ENCODE measurements around the gene DDIAS. TPM values are rescaled to one million over a fixed set of nuclear protein-coding genes. Genes with fewer than 3 reads are reported as not detected.

DDIAS gene
- total RNA-seq, 4 donors from 2014 or later = 0.22 to 3.1 (median 1.3) TPM

DNA sequence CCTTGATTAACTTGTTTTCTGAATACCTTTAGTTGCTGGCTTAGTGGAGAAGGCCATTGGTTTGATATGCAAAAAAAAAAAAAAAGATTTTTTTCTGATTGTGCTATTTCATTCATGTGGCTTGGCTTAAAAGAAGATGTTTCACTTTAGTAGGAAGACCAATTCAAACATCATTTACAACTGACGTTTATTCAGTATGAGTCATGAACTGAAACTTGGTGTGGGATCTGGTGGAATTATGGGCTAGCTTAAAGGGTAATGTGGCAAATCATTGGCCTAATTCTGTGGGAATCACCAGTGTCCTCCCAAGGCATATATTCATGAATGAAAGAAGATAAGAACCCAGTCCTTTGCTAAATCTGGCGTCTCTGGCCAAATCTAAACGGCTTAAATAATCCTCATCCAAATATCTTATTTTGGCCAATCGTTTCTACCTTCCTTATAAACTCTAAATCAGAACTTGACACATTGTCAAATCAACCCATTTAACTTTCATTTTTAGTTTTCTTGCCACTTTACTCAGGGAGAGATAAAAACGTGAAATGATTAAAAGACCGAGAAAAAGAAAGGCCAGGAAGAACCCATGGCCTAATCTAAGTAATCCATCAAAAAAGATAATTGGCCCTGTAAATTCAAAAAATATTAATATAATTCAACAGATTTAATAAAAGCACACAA lies 77.0 kb downstream of the DDIAS start:
- TF ChIP-seq POLR2A (IDR thresholded peaks at IDR 0.05) = no peak
- TF ChIP-seq, protein P1, sequence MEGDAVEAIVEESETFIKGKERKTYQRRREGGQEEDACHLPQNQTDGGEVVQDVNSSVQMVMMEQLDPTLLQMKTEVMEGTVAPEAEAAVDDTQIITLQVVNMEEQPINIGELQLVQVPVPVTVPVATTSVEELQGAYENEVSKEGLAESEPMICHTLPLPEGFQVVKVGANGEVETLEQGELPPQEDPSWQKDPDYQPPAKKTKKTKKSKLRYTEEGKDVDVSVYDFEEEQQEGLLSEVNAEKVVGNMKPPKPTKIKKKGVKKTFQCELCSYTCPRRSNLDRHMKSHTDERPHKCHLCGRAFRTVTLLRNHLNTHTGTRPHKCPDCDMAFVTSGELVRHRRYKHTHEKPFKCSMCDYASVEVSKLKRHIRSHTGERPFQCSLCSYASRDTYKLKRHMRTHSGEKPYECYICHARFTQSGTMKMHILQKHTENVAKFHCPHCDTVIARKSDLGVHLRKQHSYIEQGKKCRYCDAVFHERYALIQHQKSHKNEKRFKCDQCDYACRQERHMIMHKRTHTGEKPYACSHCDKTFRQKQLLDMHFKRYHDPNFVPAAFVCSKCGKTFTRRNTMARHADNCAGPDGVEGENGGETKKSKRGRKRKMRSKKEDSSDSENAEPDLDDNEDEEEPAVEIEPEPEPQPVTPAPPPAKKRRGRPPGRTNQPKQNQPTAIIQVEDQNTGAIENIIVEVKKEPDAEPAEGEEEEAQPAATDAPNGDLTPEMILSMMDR (IDR thresholded peaks at IDR 0.05) = no peak
- no peak for TF ChIP-seq EP300 (IDR thresholded peaks at IDR 0.05)
- H3K9me3 ChIP-seq = no peaks in the 10 kb centered on the region
- H3K4me1 ChIP-seq = peaks cover 0 to 14% (median 0%) of the 10 kb centered on the region in 4 donors
- peaks cover 0 to 24% (median 11%) of the 10 kb centered on the region in 3 donors for H3K36me3 ChIP-seq
- H3K4me3 ChIP-seq = no peak overlapping the region
- H3K27me3 ChIP-seq = no peaks in the 10 kb centered on the region
- WGBS, 2 donors = 79 to 82% methylated on average over 6 of the region's 6 CpGs
- DNase-seq (ENCODE audit: low spot score in 2 of 2) = no peak
- no peak overlapping the region for H3K27ac ChIP-seq

DNA sequence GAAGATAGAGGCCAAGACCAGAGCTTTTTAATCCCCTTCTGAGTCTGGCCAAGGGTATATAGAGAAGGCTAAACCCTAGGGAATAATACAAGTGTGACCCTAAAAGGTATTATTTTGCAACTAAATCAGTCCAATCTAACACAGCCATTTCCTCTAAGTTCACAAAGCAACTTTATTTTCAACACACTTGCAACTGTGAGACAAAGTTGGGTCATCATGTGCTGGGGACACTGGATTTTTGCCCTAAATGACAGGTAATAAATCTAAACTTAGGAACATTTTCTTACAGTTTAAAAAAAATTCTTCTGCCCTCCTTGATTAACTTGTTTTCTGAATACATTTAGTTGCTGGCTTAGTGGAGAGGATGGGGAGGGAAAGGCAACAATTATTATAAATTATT lies 78.3 kb downstream of the DDIAS start:
- no peak for DNase-seq (ENCODE audit: low spot score in 2 of 2)
- no peak overlapping the region for H3K27ac ChIP-seq

DNA sequence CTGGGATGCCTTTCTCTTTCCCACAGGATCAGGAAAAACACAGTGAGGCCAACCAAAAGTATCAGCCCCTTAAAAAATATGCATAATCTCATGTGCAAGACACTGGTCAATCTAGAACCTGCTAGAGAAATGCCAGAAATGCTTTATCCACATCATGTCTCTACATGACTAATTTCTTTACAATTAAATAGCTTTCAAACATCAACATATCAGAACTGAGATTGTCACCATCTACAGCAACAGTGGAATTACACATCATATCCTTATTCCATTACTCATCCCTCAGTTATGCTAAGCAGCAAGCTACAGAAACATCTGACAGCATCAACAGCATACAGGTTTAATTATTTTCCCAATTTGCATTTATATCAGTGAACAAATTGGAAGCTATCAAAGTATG lies 78.8 kb downstream of the DDIAS start:
- no peak for TF ChIP-seq POLR2A (IDR thresholded peaks at IDR 0.05)
- TF ChIP-seq, protein P1 (IDR thresholded peaks at IDR 0.05) = no peak
- TF ChIP-seq EP300 (IDR thresholded peaks at IDR 0.05) = no peak
- Histone ChIP-seq H3K27ac (no peak overlapping the region), H3K36me3 (peaks cover 0 to 41% (median 11%) of the 10 kb centered on the region in 3 donors), H3K27me3 (no peaks in the 10 kb centered on the region), H3K9me3 (no peaks in the 10 kb centered on the region), H3K4me1 (peaks cover 0 to 14% (median 0%) of the 10 kb centered on the region in 4 donors), H3K4me3 (no peak overlapping the region)
- no peak for DNase-seq (ENCODE audit: low spot score in 2 of 2)

More for the DNA sequence above, 78.3 kb downstream of the DDIAS start:
- Histone ChIP-seq H3K9me3 (no peaks in the 10 kb centered on the region), H3K36me3 (peaks cover 0 to 37% (median 11%) of the 10 kb centered on the region in 3 donors), H3K4me1 (peaks cover 0 to 14% (median 0%) of the 10 kb centered on the region in 4 donors), H3K4me3 (no peak overlapping the region), H3K27me3 (no peaks in the 10 kb centered on the region)
- TF ChIP-seq EP300 (IDR thresholded peaks at IDR 0.05) (peak in 1 of 2 donors; percentile 12), POLR2A (IDR thresholded peaks at IDR 0.05) (no peak)
- TF ChIP-seq, protein P1 (IDR thresholded peaks at IDR 0.05) = no peak

DNA sequence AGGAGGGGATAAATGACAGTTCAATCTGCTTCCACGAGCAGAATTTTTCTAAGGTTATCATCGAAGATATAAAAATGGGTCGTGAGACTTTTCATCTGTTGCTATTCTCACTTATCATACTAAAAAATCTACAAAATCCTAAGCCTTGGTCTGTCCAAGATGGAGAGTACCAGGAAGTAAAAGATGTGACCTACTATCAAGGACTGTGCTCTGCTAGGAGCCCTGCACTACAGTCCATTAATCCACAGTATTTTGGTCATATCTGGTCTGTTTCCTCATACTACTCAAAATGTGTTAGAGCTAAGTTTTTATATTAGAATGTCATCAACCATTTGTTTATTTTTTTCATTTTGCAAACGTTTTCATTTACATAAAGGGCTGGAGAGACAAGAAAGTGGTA lies 79.4 kb downstream of the DDIAS start:
- H3K4me1 ChIP-seq = peaks cover 0 to 14% (median 0%) of the 10 kb centered on the region in 4 donors
- H3K27me3 ChIP-seq = no peaks in the 10 kb centered on the region
- H3K36me3 ChIP-seq = peaks cover 0 to 41% (median 11%) of the 10 kb centered on the region in 3 donors
- TF ChIP-seq, protein P1 (IDR thresholded peaks at IDR 0.05) = no peak
- TF ChIP-seq POLR2A (IDR thresholded peaks at IDR 0.05) = no peak
- TF ChIP-seq EP300 (IDR thresholded peaks at IDR 0.05) = no peak
- H3K4me3 ChIP-seq = no peak overlapping the region
- no peak overlapping the region for H3K27ac ChIP-seq
- H3K9me3 ChIP-seq = no peaks in the 10 kb centered on the region
- 83 to 86% methylated on average over 4 of the region's 4 CpGs for WGBS, 2 donors
- DNase-seq (ENCODE audit: low spot score in 2 of 2) = no peak

DNA sequence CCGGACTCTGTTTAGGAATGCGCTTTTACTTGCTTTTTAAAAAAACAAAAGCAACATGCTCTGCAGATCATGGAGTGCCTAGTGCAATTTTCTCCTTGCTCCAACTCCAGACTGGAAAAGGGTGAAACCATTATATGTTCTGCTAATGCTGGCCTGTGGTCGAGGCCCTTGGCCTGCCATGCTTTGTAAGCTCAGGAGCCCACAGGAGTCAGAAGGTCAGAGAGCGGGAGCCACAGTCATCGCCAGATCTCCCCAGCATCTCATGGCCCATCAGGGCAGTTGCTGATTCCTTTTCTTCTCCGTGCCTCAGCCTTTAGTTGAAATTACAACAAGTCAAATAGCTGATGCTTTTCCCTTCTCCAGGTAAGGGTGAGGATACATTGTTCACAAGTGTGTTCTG lies 80.3 kb downstream of the DDIAS start:
- H3K27me3 ChIP-seq = no peaks in the 10 kb centered on the region
- WGBS, 2 donors = 87 to 94% methylated on average over 6 of the region's 6 CpGs
- no peaks in the 10 kb centered on the region for H3K9me3 ChIP-seq
- no peak overlapping the region for H3K27ac ChIP-seq
- no peak for TF ChIP-seq POLR2A (IDR thresholded peaks at IDR 0.05)
- TF ChIP-seq, protein P1 (IDR thresholded peaks at IDR 0.05) = no peak
- no peak for TF ChIP-seq EP300 (IDR thresholded peaks at IDR 0.05)
- H3K4me1 ChIP-seq = peaks cover 0 to 14% (median 0%) of the 10 kb centered on the region in 4 donors
- H3K4me3 ChIP-seq = no peak overlapping the region
- DNase-seq (ENCODE audit: low spot score in 2 of 2) = no peak
- peaks cover 0 to 48% (median 11%) of the 10 kb centered on the region in 3 donors for H3K36me3 ChIP-seq
